SK-N-SH (cell line): ENCODE measurements around the gene CKAP2L. TPM values are rescaled to one million over a fixed set of nuclear protein-coding genes. Genes with fewer than 3 reads are reported as not detected.

Source experiments
- CTCF ChIA-PET: fragments of 300-600, 350-600 bp; formaldehyde crosslinking; extraction: SDS; loops from one replicate; lab custom pipeline; 2021; lab: Yijun Ruan, JAX
- POLR2A ChIA-PET: fragments of 350-600 bp; sonication (Branson Sonifier 250); formaldehyde crosslinking; extraction: SDS; loops from one replicate; lab custom pipeline; 2020; ENCODE audit warnings: antibody characterized with exemption, inconsistent platforms; lab: Yijun Ruan, JAX
- DNase-seq: peaks from one replicate; pipeline ENCODE4 v3.0.0; 2012
- H2AFZ ChIP-seq: fragments of 200-600 bp; sonication (generic); 2 replicates; pipeline ENCODE4 v1.8.1; 2016; ENCODE audit warnings: antibody characterized with exemption, mild to moderate bottlenecking, low read depth
- H3F3A ChIP-seq: fragments of 200-600 bp; sonication (generic); replicated peaks from 2 replicates; pipeline ENCODE3; 2016; ENCODE audit warnings: antibody characterized with exemption, mild to moderate bottlenecking; ENCODE audit not compliant: insufficient read depth
- H3K27ac ChIP-seq, 2 experiments: fragments of 200-500 bp in 1 of 2; fragments of 200-600 bp in 1 of 2; sonication (Bioruptor generic) in 1 of 2; sonication (generic), shearing (Covaris generic) in 1 of 2; 2 replicates each; pipeline versions ENCODE4 v1.5.1 to v1.6.1; 2014 to 2016; ENCODE audit warnings: low read depth in 2 of 2, inconsistent platforms in 1 of 2, low read length in 1 of 2, mild to moderate bottlenecking in 1 of 2, mixed read lengths in 1 of 2
- H3K27me3 ChIP-seq: fragments of 200-600 bp; sonication (generic), shearing (Covaris generic); 2 replicates; pipeline ENCODE4 v1.6.1; 2016; ENCODE audit warnings: mixed run types; ENCODE audit not compliant: insufficient read depth
- H3K36me3 ChIP-seq, 2 experiments: fragments of 200-500 bp in 1 of 2; fragments of 200-600 bp in 1 of 2; sonication (Bioruptor generic) in 1 of 2; sonication (generic) in 1 of 2; replicated peaks in 1 of 2; 2 replicates each; pipeline versions ENCODE3 to v1.5.1; 2014 to 2016; ENCODE audit warnings: low read length in 1 of 2, mild to moderate bottlenecking in 1 of 2; ENCODE audit not compliant: insufficient read depth in 2 of 2, control insufficient read depth in 1 of 2
- H3K4me1 ChIP-seq, 2 experiments: fragments of 200-500 bp in 1 of 2; fragments of 200-600 bp in 1 of 2; sonication (Bioruptor generic) in 1 of 2; sonication (generic), shearing (Covaris generic) in 1 of 2; 2 replicates each; pipeline versions ENCODE4 v1.5.1 to v1.6.1; 2014 to 2016; ENCODE audit warnings: low read depth in 1 of 2, low read length in 1 of 2, mixed run types in 1 of 2; ENCODE audit not compliant: insufficient read depth in 2 of 2, control insufficient read depth in 1 of 2
- H3K4me2 ChIP-seq: fragments of 200-600 bp; sonication (generic), shearing (Covaris generic); 2 replicates; pipeline ENCODE4 v1.6.1; 2017; ENCODE audit warnings: mixed run types
- H3K4me3 ChIP-seq, 2 experiments: fragments of 200-500 bp in 1 of 2; fragments of 200-600 bp in 1 of 2; sonication (Bioruptor generic) in 1 of 2; sonication (generic), shearing (Covaris generic) in 1 of 2; 2 replicates each; pipeline versions ENCODE4 v1.5.1 to v1.8.1; 2014 to 2016; ENCODE audit warnings: low read depth in 2 of 2, inconsistent platforms in 1 of 2, low read length in 1 of 2, mild to moderate bottlenecking in 1 of 2, mixed read lengths in 1 of 2, moderate library complexity in 1 of 2
- H3K79me2 ChIP-seq: fragments of 200-600 bp; sonication (generic); 2 replicates; pipeline ENCODE4 v1.8.1; 2017; ENCODE audit warnings: mild to moderate bottlenecking; ENCODE audit not compliant: insufficient read depth
- H3K9ac ChIP-seq: fragments of 200-600 bp; sonication (generic); 2 replicates; pipeline ENCODE4 v1.6.1; 2017; ENCODE audit warnings: mixed run types
- H3K9me2 ChIP-seq: fragments of 200-600 bp; sonication (generic); 2 replicates; pipeline ENCODE4 v1.6.1; 2017; ENCODE audit warnings: mixed run types
- H3K9me3 ChIP-seq: fragments of 200-600 bp; sonication (generic); 2 replicates; pipeline ENCODE4 v1.6.1; 2017; ENCODE audit warnings: mixed run types, mild to moderate bottlenecking, moderate library complexity
- H4K20me1 ChIP-seq: fragments of 200-600 bp; sonication (generic); 2 replicates; pipeline ENCODE4 v1.6.1; 2017; ENCODE audit warnings: mild to moderate bottlenecking, mixed run types; ENCODE audit not compliant: insufficient read depth
- EP300 ChIP-seq, 2 experiments: IDR thresholded peaks; 2 replicates each; pipeline versions ENCODE4 v1.4.0 to v1.6.1; 2012; ENCODE audit warnings: borderline replicate concordance in 1 of 2, low read depth in 1 of 2, low read length in 1 of 2
- FOXM1 ChIP-seq: IDR thresholded peaks from 2 replicates; pipeline ENCODE4 v1.4.0; 2012; ENCODE audit warnings: low read depth, mild to moderate bottlenecking
- GATA2 ChIP-seq: sonication (generic); formaldehyde crosslinking; IDR thresholded peaks from 2 replicates; pipeline ENCODE4 v1.5.0; 2020; ENCODE audit warnings: mild to moderate bottlenecking, missing genetic modification reagents
- IRF3 ChIP-seq: fragments of 150-350 bp; IDR thresholded peaks from 2 replicates; pipeline ENCODE4 v1.6.1; 2016; ENCODE audit warnings: mild to moderate bottlenecking, low read depth, low read length
- JUND ChIP-seq: IDR thresholded peaks from 2 replicates; pipeline ENCODE4 v1.4.0; 2012
- MAX ChIP-seq: IDR thresholded peaks from 2 replicates; pipeline ENCODE4 v1.4.0; 2012; ENCODE audit warnings: low read depth
- MEF2A ChIP-seq: IDR thresholded peaks from 2 replicates; pipeline ENCODE4 v1.4.0; 2012; ENCODE audit warnings: low read depth, borderline replicate concordance
- MXI1 ChIP-seq: IDR thresholded peaks from 2 replicates; pipeline ENCODE4 v1.6.1; 2012; ENCODE audit warnings: mild to moderate bottlenecking, low read depth, low read length, improper control_type of control experiment
- NFIC ChIP-seq: IDR thresholded peaks from 2 replicates; pipeline ENCODE4 v1.4.0; 2012; ENCODE audit warnings: borderline replicate concordance
- PBX3 ChIP-seq: IDR thresholded peaks from 2 replicates; pipeline ENCODE4; 2012
- POLR2AphosphoS5 ChIP-seq: IDR thresholded peaks from 2 replicates; pipeline ENCODE4 v1.6.1; 2012; ENCODE audit warnings: low read depth, low read length
- RXRA ChIP-seq: IDR thresholded peaks from 2 replicates; pipeline ENCODE4 v1.4.0; 2012; ENCODE audit warnings: low read depth, mild to moderate bottlenecking, borderline replicate concordance
- SMC3 ChIP-seq: IDR thresholded peaks from 2 replicates; pipeline ENCODE4 v1.6.1; 2012; ENCODE audit warnings: low read depth, low read length, improper control_type of control experiment
- TAF1 ChIP-seq: IDR thresholded peaks from 2 replicates; pipeline ENCODE4 v1.6.1; 2012; ENCODE audit warnings: low read depth, mild to moderate bottlenecking, low read length, moderate library complexity, borderline replicate concordance
- TCF12 ChIP-seq: IDR thresholded peaks from 2 replicates; pipeline ENCODE4 v1.4.0; 2012
- USF1 ChIP-seq: IDR thresholded peaks from 2 replicates; pipeline ENCODE4 v1.4.0; 2012; ENCODE audit warnings: low read depth, borderline replicate concordance
- USF2 ChIP-seq: fragments of 150-350 bp; IDR thresholded peaks from 2 replicates; pipeline ENCODE4 v1.6.1; 2017; ENCODE audit warnings: antibody characterized with exemption, low read length, low read depth, borderline replicate concordance
- YY1 ChIP-seq: IDR thresholded peaks from 2 replicates; pipeline ENCODE4 v1.4.0; 2012; ENCODE audit warnings: low read depth, mild to moderate bottlenecking
- ZBTB33 ChIP-seq: IDR thresholded peaks from 2 replicates; pipeline ENCODE4 v1.4.0; 2012; ENCODE audit warnings: low read depth, borderline replicate concordance
- WGBS: methylation state at CpG from one replicate; pipeline ENCODE4 v1.1.6; 2017; ENCODE audit warnings: low lambda C conversion rate; 5-methylcytosine and 5-hydroxymethylcytosine counted together
- polyA plus RNA-seq, 3 experiments: library from polyadenylated mRNA; depleted of rRNA; stranded (reverse); fragments of >200 nt; gene quantifications; 2 replicates each; pipeline ENCODE4 v1.2.3, GENCODE V29; 2012

The CKAP2L gene
- polyA plus RNA-seq, 1 of the 3 experiments (the other 2 are of a cell fraction) = 2.9 TPM

GRCh38 chr2:112754564-112754963 lies 9.8 kb downstream of the CKAP2L start:
- H3K9ac ChIP-seq = no peak overlapping the region
- peaks cover 51% of the 10 kb centered on the region; the same call in 1 of the 2 replicates for H3K79me2 ChIP-seq
- no peak for DNase-seq
- ChIA-PET CTCF (interaction anchor here (0.6 to 2.5 kb wide), 3 partner anchors 188 to 420 kb away, joined by 3 to 15 read pairs (median 3); no protein-coding TSS in a partner anchor), POLR2A (no interaction called here)
- H3K4me2 ChIP-seq = no peak overlapping the region
- no peaks in the 10 kb centered on the region for H3K9me2 ChIP-seq
- H3K27me3 ChIP-seq = no peaks in the 10 kb centered on the region
- 100% methylated on average over 1 of the region's 1 CpG for WGBS
- H4K20me1 ChIP-seq = no peaks in the 10 kb centered on the region
- peaks cover 23% of the 10 kb centered on the region for H3F3A ChIP-seq
- H3K36me3 ChIP-seq = peaks cover 43% of the 10 kb centered on the region in 2 experiments
- H3K9me3 ChIP-seq = no peaks in the 10 kb centered on the region
- peaks cover 0 to 7% of the 10 kb centered on the region in 2 experiments; a peak in 1 of 4 replicates for H3K4me1 ChIP-seq
- H3K27ac ChIP-seq = no peak overlapping the region
- H2AFZ ChIP-seq = no peak overlapping the region
- no peak overlapping the region for H3K4me3 ChIP-seq
- TF ChIP-seq FOXM1 (no peak), TAF1 (no peak), RXRA (no peak), MAX (no peak), MXI1 (no peak), YY1 (no peak), IRF3 (no peak), SMC3 (no peak), USF1 (no peak), PBX3 (no peak), JUND (no peak), TCF12 (no peak), EP300 (IDR thresholded peaks at IDR 0.05; ENCODE audit: borderline replicate concordance in 1 of 2, low read depth in 1 of 2, low read length in 1 of 2) (no peak)

- Histone ChIP-seq H3K9me2 (no peaks in the 10 kb centered on the region), H3K9me3 (no peaks in the 10 kb centered on the region), H3K36me3 (peaks cover 35 to 45% of the 10 kb centered on the region in 2 experiments), H3K27ac (no peak overlapping the region; a peak in 2 of 4 replicates), H3F3A (peaks cover 23% of the 10 kb centered on the region), H3K79me2 (peaks cover 63% of the 10 kb centered on the region), H2AFZ (0 out of 2 replicates have a peak overlapping the region, but pooled peaks have one; percentile 45), H3K27me3 (no peaks in the 10 kb centered on the region), H4K20me1 (no peaks in the 10 kb centered on the region), H3K9ac (no peak overlapping the region), H3K4me3 (no peak overlapping the region), H3K4me1 (peaks cover 0 to 7% of the 10 kb centered on the region in 2 experiments; a peak in 1 of 4 replicates), H3K4me2 (no peak overlapping the region)
- WGBS = 90% methylated on average over 4 of the region's 4 CpGs
- ChIA-PET POLR2A (no interaction called here), CTCF (interaction anchor here (1.3 to 2.0 kb wide), 3 partner anchors 9 to 206 kb away, joined by 5 to 13 read pairs (median 6); no protein-coding TSS in a partner anchor)
- no peak for DNase-seq
- no peak for TF ChIP-seq GATA2 (CRISPR knock-in tag)
- TF ChIP-seq MAX = no peak
- TF ChIP-seq POLR2AphosphoS5 = no peak
- TF ChIP-seq ZBTB33 = no peak
- TF ChIP-seq NFIC = no peak
- TF ChIP-seq MEF2A = no peak
- TF ChIP-seq IRF3 = no peak
- TF ChIP-seq JUND = no peak
- TF ChIP-seq EP300 (IDR thresholded peaks at IDR 0.05; ENCODE audit: borderline replicate concordance in 1 of 2, low read depth in 1 of 2, low read length in 1 of 2) = no peak
- no peak for TF ChIP-seq SMC3
- TF ChIP-seq TCF12 = no peak
- TF ChIP-seq USF2 = no peak
Measured at GRCh38 chr2:112752667-112753066, 11.7 kb downstream of the CKAP2L start.
